Measurements from ENCODE around the gene CSF3.

Gene CSF3

DNA sequence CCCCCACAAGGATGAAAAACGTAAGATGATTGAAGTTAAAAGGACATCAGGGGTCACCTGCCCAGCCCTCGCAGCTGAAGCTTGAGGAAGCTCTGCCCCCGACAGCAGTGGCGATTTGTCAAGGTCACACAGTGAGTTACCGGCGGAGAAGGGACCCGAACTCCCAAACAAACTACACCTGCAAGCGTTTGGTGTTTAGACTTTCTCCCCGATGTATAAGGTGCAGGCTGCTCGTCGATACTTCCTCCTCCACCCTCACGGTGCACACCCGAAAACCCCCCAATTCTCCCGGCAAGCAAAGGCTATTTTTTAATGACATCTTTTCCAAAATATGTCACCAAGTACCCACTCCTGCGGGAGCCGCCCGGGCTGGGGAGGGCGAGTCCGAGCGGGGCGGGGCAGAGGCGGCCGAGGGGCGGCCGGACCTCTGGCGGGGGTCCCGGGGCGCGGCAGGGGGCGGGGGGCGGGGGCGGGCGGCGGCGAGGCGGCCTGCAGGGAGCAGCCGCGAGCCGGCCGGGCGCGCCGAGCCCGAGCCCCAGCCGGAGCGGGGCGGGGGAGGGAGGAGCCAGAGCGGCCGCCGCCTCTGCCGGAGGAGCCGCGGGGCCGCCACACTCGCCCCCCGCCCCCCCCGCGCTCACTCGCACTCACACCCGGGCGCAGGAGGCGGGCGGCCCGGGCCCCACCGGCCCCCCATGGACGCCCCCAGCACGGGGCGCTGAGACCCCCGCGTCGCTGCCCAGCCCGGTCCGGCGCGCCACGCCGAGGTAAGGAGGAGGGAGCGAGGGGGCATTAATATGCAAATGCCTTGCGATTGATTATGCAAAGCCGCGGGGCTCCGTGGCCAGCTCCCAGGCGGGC is 47.3 kb downstream of the CSF3 start, which contains the start of gene THRA:
Gene THRA (plus strand): TSS at position 637 of the 858 bp plus-strand sequence. CDS start 11,524 bp downstream, outside the sequence.
- peak; percentile 49 for DNase-seq (ENCODE audit: low read depth)

DNA sequence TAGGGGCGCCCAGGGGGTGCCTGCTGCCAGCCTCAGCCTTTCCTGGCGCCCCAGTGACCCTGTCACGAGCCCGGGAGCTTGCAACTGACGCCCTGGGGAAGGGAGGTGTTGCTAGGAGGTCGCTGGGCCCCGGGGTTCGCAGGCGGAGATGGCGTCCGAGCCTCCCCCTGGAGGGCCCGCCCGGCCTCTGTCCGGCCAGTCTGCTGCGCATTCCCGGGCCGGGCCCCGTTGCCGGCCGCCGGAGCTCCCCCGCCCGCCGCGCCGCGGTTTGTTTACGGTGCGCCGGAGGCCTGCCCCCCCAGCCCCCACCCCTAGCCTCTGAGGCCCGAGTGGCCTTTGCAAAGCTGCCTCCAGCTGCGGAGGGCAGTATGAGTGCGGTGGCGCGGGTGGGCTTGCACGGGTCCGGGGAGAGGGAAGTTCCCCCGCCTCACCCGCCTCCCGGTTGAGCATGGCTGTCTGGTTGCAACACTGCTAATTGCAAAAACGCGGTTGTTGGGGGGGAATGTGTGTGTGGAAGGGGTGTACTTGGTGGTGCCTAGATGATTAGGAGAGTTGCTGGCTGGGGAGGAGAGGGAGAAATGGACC is 48.0 kb downstream of the CSF3 start:
- peak; percentile 47 for DNase-seq (ENCODE audit: low read depth)

DNA sequence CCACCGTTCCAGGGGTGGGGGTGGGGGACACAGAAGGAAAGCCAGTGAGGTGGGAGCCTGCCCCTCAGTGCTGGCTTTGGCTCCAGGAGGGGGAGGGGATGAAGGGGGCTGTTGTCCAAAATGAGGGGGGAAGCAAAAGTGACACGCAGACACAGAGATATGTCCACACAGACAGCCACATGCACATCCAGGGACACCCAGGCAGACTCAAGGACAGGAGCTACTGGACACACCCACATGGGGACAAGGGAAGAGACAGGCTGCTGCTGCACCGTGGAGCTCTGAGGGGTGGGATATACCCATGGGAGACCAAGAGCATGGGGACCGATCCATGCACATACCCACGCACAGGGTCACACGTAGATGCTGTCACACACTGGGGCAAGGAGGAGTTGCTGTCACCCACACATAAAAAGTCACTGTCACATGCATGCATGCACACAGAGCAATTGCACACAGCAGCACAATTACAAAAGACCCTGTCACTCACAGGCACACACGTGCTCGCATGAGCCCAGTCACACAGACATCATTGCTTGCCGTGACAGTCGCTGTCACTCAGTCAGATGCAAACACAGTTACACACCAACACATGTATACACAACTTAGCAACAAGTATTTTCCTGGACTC is 48.8 kb downstream of the CSF3 start:
- no peak for DNase-seq (ENCODE audit: low read depth)

- DNase-seq (ENCODE audit: low read depth), result peak; percentile 43
These were observed 49.9 kb downstream of the CSF3 start for GRCh38 chr17:40064971-40065768.

DNA sequence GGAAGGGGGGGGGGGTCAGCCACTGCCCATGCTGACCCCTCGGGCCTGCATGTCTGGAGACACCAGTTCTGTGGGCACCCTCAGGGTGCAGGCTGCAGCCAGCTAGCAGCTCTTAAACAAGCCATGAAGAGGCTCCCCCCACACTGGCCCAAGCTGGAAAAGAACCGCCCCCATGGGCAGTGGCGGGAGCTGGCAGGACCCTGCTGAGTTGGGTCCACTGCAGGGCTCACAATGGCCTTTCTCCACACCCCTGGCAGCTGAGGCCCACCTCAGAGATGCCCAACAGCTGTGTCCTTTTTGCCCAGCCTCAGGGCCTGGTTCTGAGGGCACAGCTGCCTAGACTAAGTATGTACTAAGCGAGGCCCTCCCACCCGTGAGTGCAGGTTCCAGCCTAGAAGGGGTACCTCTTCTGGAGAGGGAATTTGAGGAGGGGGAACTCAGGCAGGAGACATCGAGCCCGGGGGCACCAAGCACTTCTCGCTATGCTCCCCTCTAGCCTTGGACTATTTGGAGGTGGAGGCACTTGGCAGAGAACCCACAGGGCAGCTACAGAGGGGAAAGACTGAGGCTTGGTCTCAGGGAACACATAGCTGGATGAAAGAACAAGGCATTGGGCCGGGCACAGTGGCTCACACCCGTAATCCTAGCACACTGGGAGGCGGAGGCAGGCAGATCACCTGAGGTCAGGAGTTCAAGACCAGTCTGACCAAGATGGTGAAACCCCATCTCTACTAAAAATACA is 50.7 kb downstream of the CSF3 start:
- no peak for DNase-seq (ENCODE audit: low read depth)
